Measurements from ENCODE around the gene RRP9. TPM values are rescaled to one million over a fixed set of nuclear protein-coding genes. Genes with fewer than 3 reads are reported as not detected.

The RRP9 gene
- total RNA-seq, 3 donors from 2014 or later, result 164 to 224 (median 219) TPM

- DNase-seq (no peak), ATAC-seq (no peak)
- peaks cover 4% of the 10 kb centered on the region for H3K4me1 Mint-ChIP-seq (ENCODE audit: low read depth)
- H3K27me3 Mint-ChIP-seq (ENCODE audit: low read depth), result peaks cover 25% of the 10 kb centered on the region
- H3K9me3 Mint-ChIP-seq, result no peaks in the 10 kb centered on the region
- peaks cover 2% of the 10 kb centered on the region for H3K36me3 Mint-ChIP-seq (ENCODE audit: insufficient read depth)
- no peak overlapping the region for H3K4me3 Mint-ChIP-seq
Observed at GRCh38 chr3:51954713-51955112, 13.0 kb upstream of the RRP9 start.

- Mint-ChIP-seq H3K27me3 (ENCODE audit: low read depth) (peaks cover 25% of the 10 kb centered on the region), H3K4me3 (no peak overlapping the region), H3K4me1 (ENCODE audit: low read depth) (peaks cover 4% of the 10 kb centered on the region), H3K9me3 (no peaks in the 10 kb centered on the region), H3K36me3 (ENCODE audit: insufficient read depth) (peaks cover 2% of the 10 kb centered on the region)
- no peak for ATAC-seq
- no peak for DNase-seq
Observed at GRCh38 chr3:51954105-51954504, 12.4 kb upstream of the RRP9 start.

GRCh38 chr3:51953445-51953844, 11.7 kb upstream of the RRP9 start:
- ATAC-seq, result no peak
- Mint-ChIP-seq H3K9me3 (no peaks in the 10 kb centered on the region), H3K4me3 (no peak overlapping the region), H3K4me1 (ENCODE audit: low read depth) (peaks cover 4% of the 10 kb centered on the region), H3K36me3 (ENCODE audit: insufficient read depth) (peaks cover 2% of the 10 kb centered on the region), H3K27me3 (ENCODE audit: low read depth) (peaks cover 25% of the 10 kb centered on the region)
- DNase-seq, result no peak

GRCh38 chr3:51950899-51951298, 9.2 kb upstream of the RRP9 start:
- no peak overlapping the region for H3K4me3 Mint-ChIP-seq
- no peak for DNase-seq
- H3K4me1 Mint-ChIP-seq (ENCODE audit: low read depth), result no peaks in the 10 kb centered on the region
- no peaks in the 10 kb centered on the region for H3K9me3 Mint-ChIP-seq
- no peak for ATAC-seq
- H3K36me3 Mint-ChIP-seq (ENCODE audit: insufficient read depth), result no peaks in the 10 kb centered on the region
- peaks cover 19% of the 10 kb centered on the region for H3K27me3 Mint-ChIP-seq (ENCODE audit: low read depth)

DNA sequence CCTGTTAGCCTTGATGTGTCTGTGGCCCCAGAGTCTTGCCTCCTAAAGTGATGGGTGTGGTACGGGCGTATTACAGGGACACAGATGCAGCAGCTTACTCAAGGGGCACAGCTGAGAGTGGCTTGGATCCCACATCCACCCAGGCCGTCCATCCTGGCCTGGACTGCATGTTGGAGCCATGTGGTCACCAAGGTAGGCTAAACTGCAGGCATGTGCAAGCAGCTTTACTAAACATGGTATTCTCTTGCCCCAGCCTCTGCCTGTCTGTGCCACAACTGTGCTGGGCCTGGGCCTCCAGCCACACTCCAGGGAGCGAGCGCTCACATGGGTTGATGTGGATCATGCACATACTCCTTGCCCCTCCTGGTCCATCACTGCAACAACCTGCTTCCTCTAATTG, 7.4 kb upstream of the RRP9 start:
- Mint-ChIP-seq H3K9me3 (no peaks in the 10 kb centered on the region), H3K4me1 (ENCODE audit: low read depth) (no peaks in the 10 kb centered on the region), H3K4me3 (no peak overlapping the region), H3K36me3 (ENCODE audit: insufficient read depth) (peaks cover 2% of the 10 kb centered on the region), H3K27me3 (ENCODE audit: low read depth) (peaks cover 7% of the 10 kb centered on the region)
- no peak for ATAC-seq
- DNase-seq, result no peak

DNA sequence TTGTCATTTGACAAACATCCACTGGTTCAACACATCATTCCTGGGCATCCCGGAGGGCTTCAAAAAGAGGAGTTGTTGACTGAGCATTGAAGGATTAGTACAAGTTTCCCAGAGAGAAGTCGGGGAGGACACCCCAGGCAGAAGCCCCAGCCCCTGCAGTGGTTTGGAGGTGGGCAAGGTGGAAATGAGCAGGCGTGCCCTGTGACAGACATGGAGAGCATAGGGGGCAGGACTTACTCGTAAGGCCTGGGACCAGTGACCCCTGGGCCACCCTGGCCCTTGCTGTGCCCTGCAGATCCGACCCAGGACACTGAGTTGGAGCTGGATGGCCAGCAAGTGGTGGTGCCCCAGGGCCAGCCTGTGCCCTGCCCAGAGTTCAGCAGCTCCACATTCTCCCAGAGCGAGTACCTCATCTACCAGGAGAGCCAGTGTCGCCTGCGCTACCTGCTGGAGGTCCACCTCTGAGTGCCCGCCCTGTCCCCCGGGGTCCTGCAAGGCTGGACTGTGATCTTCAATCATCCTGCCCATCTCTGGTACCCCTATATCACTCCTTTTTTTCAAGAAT, 6.4 kb upstream of the RRP9 start:
- peaks cover under 1% of the 10 kb centered on the region for H3K4me1 Mint-ChIP-seq (ENCODE audit: low read depth)
- H3K36me3 Mint-ChIP-seq (ENCODE audit: insufficient read depth), result peaks cover 2% of the 10 kb centered on the region
- H3K27me3 Mint-ChIP-seq (ENCODE audit: low read depth), result peaks cover 2% of the 10 kb centered on the region
- DNase-seq (no peak), ATAC-seq (no peak)
- H3K9me3 Mint-ChIP-seq, result no peaks in the 10 kb centered on the region
- no peak overlapping the region for H3K4me3 Mint-ChIP-seq

DNA sequence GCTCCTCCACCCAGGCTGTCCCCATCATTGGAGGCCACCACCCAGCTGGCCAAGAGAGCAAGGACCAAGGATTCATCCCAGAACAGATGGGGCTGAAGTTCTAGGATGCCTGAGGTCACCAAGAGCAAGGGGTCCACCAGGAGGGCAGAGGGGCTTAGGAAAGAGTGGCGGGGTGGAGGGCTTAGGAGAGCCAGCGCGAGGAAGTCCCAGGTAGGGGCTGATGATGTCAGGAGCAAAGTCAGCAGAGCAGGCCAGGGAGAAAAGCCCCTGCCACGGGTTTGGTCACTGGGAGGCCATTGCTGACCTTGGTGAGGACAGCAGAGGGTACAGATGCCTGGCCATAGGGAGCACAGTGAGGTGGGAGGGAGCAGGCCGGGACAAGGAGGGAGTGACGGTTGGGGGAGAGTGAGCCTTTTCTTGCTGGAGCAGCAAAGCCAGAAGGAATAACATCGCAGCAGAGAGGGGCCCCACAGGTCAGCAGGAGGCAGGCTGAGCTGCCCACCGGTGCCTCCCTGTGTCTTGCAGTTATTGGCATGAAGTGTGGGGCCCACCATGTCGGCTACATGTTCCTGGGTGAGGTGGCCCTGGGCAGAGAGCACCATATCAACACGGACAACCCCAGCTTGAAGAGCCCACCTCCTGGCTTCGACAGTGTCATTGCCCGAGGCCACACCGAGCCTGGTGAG, 5.7 kb upstream of the RRP9 start:
- peaks cover 2% of the 10 kb centered on the region for H3K36me3 Mint-ChIP-seq (ENCODE audit: insufficient read depth)

GRCh38 chr3:51946796-51947195, 5.1 kb upstream of the RRP9 start:
- DNase-seq (no peak), ATAC-seq (no peak)
- peaks cover 8% of the 10 kb centered on the region for H3K4me1 Mint-ChIP-seq (ENCODE audit: low read depth)
- peaks cover 2% of the 10 kb centered on the region for H3K36me3 Mint-ChIP-seq (ENCODE audit: insufficient read depth)
- H3K4me3 Mint-ChIP-seq, result no peak overlapping the region
- no peaks in the 10 kb centered on the region for H3K9me3 Mint-ChIP-seq
- H3K27me3 Mint-ChIP-seq (ENCODE audit: low read depth), result no peaks in the 10 kb centered on the region

More for the DNA sequence above, 5.7 kb upstream of the RRP9 start:
- DNase-seq (no peak), ATAC-seq (no peak)
- H3K27me3 Mint-ChIP-seq (ENCODE audit: low read depth), result peaks cover 2% of the 10 kb centered on the region
- peaks cover 7% of the 10 kb centered on the region for H3K4me1 Mint-ChIP-seq (ENCODE audit: low read depth)
- no peaks in the 10 kb centered on the region for H3K9me3 Mint-ChIP-seq
- no peak overlapping the region for H3K4me3 Mint-ChIP-seq

DNA sequence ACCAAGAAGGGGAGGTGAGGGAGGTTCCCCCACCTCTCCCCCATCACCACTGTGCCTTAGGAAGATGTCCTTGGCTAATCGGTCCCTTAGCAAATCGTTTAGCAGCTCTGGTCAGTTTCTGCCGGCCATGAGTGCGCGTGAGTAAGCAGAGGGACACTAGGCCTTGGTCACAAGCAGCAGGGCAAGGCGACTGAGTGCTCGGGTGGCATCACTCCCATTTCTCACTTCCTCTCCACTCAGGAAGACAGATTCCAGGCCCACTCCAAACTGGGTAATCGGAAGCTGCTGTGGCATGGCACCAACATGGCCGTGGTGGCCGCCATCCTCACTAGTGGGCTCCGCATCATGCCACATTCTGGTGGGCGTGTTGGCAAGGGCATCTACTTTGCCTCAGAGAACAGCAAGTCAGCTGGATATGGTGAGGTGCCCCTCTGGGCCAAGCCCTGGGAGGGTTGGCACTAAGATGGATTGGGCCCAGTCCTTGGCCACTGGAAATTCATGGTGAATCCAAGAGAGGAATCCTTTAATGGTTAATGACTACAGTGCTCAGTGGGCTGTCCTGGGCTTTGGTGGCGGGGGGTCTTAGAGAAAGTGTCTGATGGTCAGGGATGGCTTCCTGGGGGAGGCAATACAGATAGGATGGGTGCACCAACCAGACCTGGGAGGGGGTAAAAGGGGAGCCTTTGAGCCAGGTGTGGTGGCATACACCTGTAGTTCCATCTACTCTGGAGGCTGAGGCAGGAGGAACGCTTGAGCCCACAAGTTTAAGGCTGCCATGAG, 4.4 kb upstream of the RRP9 start:
- Mint-ChIP-seq H3K36me3 (ENCODE audit: insufficient read depth) (peaks cover 3% of the 10 kb centered on the region), H3K9me3 (no peaks in the 10 kb centered on the region), H3K27me3 (ENCODE audit: low read depth) (no peaks in the 10 kb centered on the region), H3K4me1 (ENCODE audit: low read depth) (peaks cover 10% of the 10 kb centered on the region), H3K4me3 (no peak overlapping the region)
- ATAC-seq, result no peak
- DNase-seq, result no peak

- no peak for DNase-seq
- Mint-ChIP-seq H3K27me3 (ENCODE audit: low read depth) (no peaks in the 10 kb centered on the region), H3K4me3 (no peak overlapping the region)
Observed at GRCh38 chr3:51945031-51945840, 3.5 kb upstream of the RRP9 start.

GRCh38 chr3:51944451-51945021, 2.8 kb upstream of the RRP9 start:
- Mint-ChIP-seq H3K4me1 (ENCODE audit: low read depth) (peaks cover 24% of the 10 kb centered on the region), H3K9me3 (no peaks in the 10 kb centered on the region), H3K4me3 (no peak overlapping the region), H3K36me3 (ENCODE audit: insufficient read depth) (peaks cover 10% of the 10 kb centered on the region), H3K27me3 (ENCODE audit: low read depth) (no peaks in the 10 kb centered on the region)
- DNase-seq (no peak), ATAC-seq (no peak)

More at GRCh38 chr3:51945031-51945840, 3.5 kb upstream of the RRP9 start:
- H3K9me3 Mint-ChIP-seq, result no peaks in the 10 kb centered on the region
- no peak for ATAC-seq
- peaks cover 18% of the 10 kb centered on the region for H3K4me1 Mint-ChIP-seq (ENCODE audit: low read depth)
- H3K36me3 Mint-ChIP-seq (ENCODE audit: insufficient read depth), result peaks cover 10% of the 10 kb centered on the region

- ATAC-seq (no peak), DNase-seq (no peak)
- Mint-ChIP-seq H3K4me1 (ENCODE audit: low read depth) (peaks cover 29% of the 10 kb centered on the region), H3K27me3 (ENCODE audit: low read depth) (no peaks in the 10 kb centered on the region), H3K4me3 (peak overlapping the region; percentile 6), H3K36me3 (ENCODE audit: insufficient read depth) (peaks cover 16% of the 10 kb centered on the region), H3K9me3 (no peaks in the 10 kb centered on the region)
Observed at GRCh38 chr3:51943451-51944391, 2.0 kb upstream of the RRP9 start.

Measured in activated T-cell treated with anti-CD3 and anti-CD28 coated beads, Interleukin-2, amount 50 U/mL, for 4 hours (primary cell).